Placental pericyte (primary cell): ENCODE results near the gene EIF2S1. TPM values are rescaled to one million over a fixed set of nuclear protein-coding genes. Genes with fewer than 3 reads are reported as not detected.

Experiments
- small RNA-seq: library from RNA; depleted of rRNA; stranded (forward); fragments of <200 nt; gene quantifications from one replicate; pipeline ENCODE3, GENCODE V24; 2012; ENCODE audit warnings: low replicate concordance
- total RNA-seq: library from RNA; depleted of rRNA; stranded (reverse); fragments of >200 nt; gene quantifications from 2 replicates; pipeline ENCODE4 v1.2.3, GENCODE V29; 2012

Gene EIF2S1
- total RNA-seq: 139 and 260 TPM in 2 replicates

DNA sequence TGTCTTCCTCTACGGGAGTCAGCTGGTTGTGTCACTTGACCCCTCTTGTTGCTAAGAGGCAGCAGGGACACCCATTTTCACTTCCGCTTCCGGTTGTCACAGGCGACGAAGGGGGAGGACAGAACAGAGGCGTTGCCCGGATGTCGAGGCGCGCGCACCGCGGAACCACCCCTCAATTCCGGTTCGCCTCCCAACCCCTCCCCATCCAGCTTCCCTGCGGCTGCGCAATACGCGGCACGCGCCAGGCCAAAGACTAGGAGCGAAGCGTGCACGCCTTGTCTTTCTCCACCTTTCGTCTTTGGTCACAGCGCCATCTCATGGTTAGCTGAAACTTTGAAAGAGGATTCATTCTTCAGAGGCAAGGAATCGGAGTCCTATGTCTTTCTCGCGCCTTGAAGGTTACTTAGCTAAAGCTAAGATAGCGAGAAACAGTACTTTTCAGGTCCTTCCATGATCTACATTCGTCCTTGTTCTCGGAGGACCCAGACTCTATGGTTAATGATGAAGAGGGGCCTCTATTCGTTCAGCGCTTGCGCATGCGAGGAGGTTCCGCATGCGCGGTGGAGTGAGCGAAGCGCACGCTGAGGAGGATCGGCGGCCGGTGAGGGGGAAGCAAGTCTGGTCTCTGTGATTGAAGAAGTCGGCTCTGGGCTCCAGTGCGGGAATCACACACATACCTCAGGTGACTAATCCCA, at the start of gene EIF2S1, which contains the start of gene ATP6V1D:
Gene EIF2S1 (plus strand): TSS at position 554 of the 695 bp plus-strand sequence. CDS start 4,440 bp downstream, outside the sequence.
Gene ATP6V1D (minus strand): TSS at position 30 of the 695 bp plus-strand sequence. CDS start 106 bp downstream, outside the sequence.

DNA sequence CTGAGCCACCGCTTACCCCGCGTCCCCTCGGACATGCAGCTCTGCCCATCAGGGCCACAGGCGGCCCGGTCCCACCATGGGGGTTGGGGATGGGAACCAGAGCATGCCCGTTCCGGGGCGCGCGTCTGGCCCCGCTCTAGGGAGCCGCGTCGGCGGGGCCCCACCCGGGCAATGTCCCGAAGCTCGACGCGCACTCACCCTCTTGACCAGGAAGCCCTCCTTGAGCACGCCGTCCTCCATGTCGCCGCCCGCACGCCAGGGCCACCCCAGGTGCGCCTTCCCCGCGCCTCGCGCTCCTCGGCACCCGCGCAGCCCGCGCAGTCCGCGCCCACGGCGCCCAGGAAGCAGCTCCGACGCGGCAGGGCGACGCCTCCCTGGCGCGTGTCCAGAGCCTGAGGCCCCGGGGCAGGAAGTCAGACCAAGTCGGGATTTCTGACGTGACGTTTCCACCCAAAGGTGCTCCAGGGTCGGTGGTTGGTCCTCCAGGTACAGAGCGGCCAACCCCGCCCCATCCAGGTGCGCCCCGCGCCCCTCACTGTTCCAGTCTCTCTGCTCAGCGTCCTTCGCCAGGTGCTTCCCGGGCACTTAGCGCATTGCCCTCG, 51.8 kb downstream of the EIF2S1 start, which contains the start of gene PLEK2:
Gene PLEK2 (minus strand): TSS at position 346 of the 602 bp plus-strand sequence. CDS start 106 bp downstream, at position 240.

Small RNA genes lying within 50 kb of the gene (small RNA-seq; reads per million reads assigned to genes)
- gene RF00019: not detected

Other genes with a start within 250 kb of the EIF2S1 start
- not detected in 2 replicates for gene GARIN2, start 170.9 kb upstream of the EIF2S1 start, total RNA-seq
- gene PALS1, start 118.9 kb upstream of the EIF2S1 start, total RNA-seq: 10.1 and 27.3 TPM in 2 replicates
- 122 and 158 TPM in 2 replicates for gene ATP6V1D, start 524 bp upstream of the EIF2S1 start, total RNA-seq
- 12.0 and 44.7 TPM in 2 replicates for gene PLEK2, start 51.8 kb downstream of the EIF2S1 start, total RNA-seq
- 0.43 and 0.88 TPM in 2 replicates for gene TMEM229B, start 128.4 kb downstream of the EIF2S1 start, total RNA-seq
- 1.1 and 1.3 TPM in 2 replicates for gene PLEKHH1, start 173.0 kb downstream of the EIF2S1 start, total RNA-seq
- 10.9 and 17.3 TPM in 2 replicates for gene PIGH, start 239.9 kb downstream of the EIF2S1 start, total RNA-seq